ENCODE data around the gene PTPMT1. TPM values are rescaled to one million over a fixed set of nuclear protein-coding genes. Genes with fewer than 3 reads are reported as not detected.
"Not testable (repeated sequence)": the region's sequence is repeated elsewhere in the genome, so short reads cannot be mapped to it uniquely, and the experiment has no call there.

Gene PTPMT1
- 10 to 100 TPM; 17.8 to 39.1 TPM for total RNA-seq

- Mint-ChIP-seq H3K36me3 (ENCODE audit: low read depth) (peaks cover 13% of the 10 kb centered on the region), H3K27me3 (no peaks in the 10 kb centered on the region), H3K9me3 (no peaks in the 10 kb centered on the region), H3K27ac (peak within 1 kb of the TSS; percentile 82), H3K4me3 (peak within 1 kb of the TSS; percentile 83), H3K4me1 (peaks cover 5% of the 10 kb centered on the region)
- peak; percentile 91 for ATAC-seq (replicated peaks)
Observed at GRCh38 chr11:47565340-47566148, at the start of gene PTPMT1. Gene PTPMT1 (plus strand): TSS chr11:47565599. CDS start chr11:47565623, 24 bp downstream.

- no peak for ATAC-seq (replicated peaks)
- Mint-ChIP-seq H3K9me3 (no peaks in the 10 kb centered on the region), H3K27me3 (no peaks in the 10 kb centered on the region), H3K4me1 (peaks cover 36% of the 10 kb centered on the region), H3K4me3 (no peak overlapping the region), H3K27ac (no peak overlapping the region), H3K36me3 (ENCODE audit: low read depth) (peaks cover 33% of the 10 kb centered on the region)
Observed at GRCh38 chr11:47516155-47516554, 49.2 kb upstream of the PTPMT1 start.

GRCh38 chr11:47516984-47517853 lies 48.2 kb upstream of the PTPMT1 start:
- H3K27me3 Mint-ChIP-seq = no peaks in the 10 kb centered on the region
- peak overlapping the region; percentile 15 for H3K27ac Mint-ChIP-seq
- ATAC-seq (replicated peaks) = no peak
- H3K36me3 Mint-ChIP-seq (ENCODE audit: low read depth) = peaks cover 27% of the 10 kb centered on the region
- no peaks in the 10 kb centered on the region for H3K9me3 Mint-ChIP-seq
- H3K4me1 Mint-ChIP-seq = peaks cover 36% of the 10 kb centered on the region
- no peak overlapping the region for H3K4me3 Mint-ChIP-seq

- peak overlapping the region; percentile 53 for H3K27ac Mint-ChIP-seq
- H3K4me3 Mint-ChIP-seq = peak overlapping the region; percentile 20
- ATAC-seq (replicated peaks) = no peak
- peaks cover 27% of the 10 kb centered on the region for H3K36me3 Mint-ChIP-seq (ENCODE audit: low read depth)
- H3K27me3 Mint-ChIP-seq = no peaks in the 10 kb centered on the region
- no peaks in the 10 kb centered on the region for H3K9me3 Mint-ChIP-seq
- peaks cover 41% of the 10 kb centered on the region for H3K4me1 Mint-ChIP-seq
Observed at GRCh38 chr11:47518212-47518964, 47.0 kb upstream of the PTPMT1 start.

- peaks cover 34% of the 10 kb centered on the region for H3K4me1 Mint-ChIP-seq
Observed at GRCh38 chr11:47523490-47524225, 41.7 kb upstream of the PTPMT1 start.

GRCh38 chr11:47524291-47524874 lies 41.0 kb upstream of the PTPMT1 start:
- peak; percentile 50 for ATAC-seq (replicated peaks)
- H3K4me3 Mint-ChIP-seq = peak overlapping the region; percentile 75
- H3K36me3 Mint-ChIP-seq (ENCODE audit: low read depth) = peaks cover 30% of the 10 kb centered on the region
- H3K9me3 Mint-ChIP-seq = no peaks in the 10 kb centered on the region
- peak overlapping the region; percentile 84 for H3K27ac Mint-ChIP-seq
- H3K4me1 Mint-ChIP-seq = peaks cover 31% of the 10 kb centered on the region
- H3K27me3 Mint-ChIP-seq = no peaks in the 10 kb centered on the region

More at GRCh38 chr11:47523490-47524225, 41.7 kb upstream of the PTPMT1 start:
- Mint-ChIP-seq H3K9me3 (no peaks in the 10 kb centered on the region), H3K27me3 (no peaks in the 10 kb centered on the region), H3K27ac (peak overlapping the region; percentile 84), H3K36me3 (ENCODE audit: low read depth) (peaks cover 33% of the 10 kb centered on the region), H3K4me3 (peak overlapping the region; percentile 75)
- peak; percentile 80 for ATAC-seq (replicated peaks)

GRCh38 chr11:47526032-47526431 lies 39.4 kb upstream of the PTPMT1 start:
- Mint-ChIP-seq H3K36me3 (ENCODE audit: low read depth) (peaks cover 28% of the 10 kb centered on the region), H3K4me3 (peak overlapping the region; percentile 75), H3K4me1 (peaks cover 33% of the 10 kb centered on the region), H3K27ac (peak overlapping the region; percentile 10)
- not testable (repeated sequence) for H3K27me3 Mint-ChIP-seq; H3K9me3 Mint-ChIP-seq; ATAC-seq (replicated peaks)

GRCh38 chr11:47527186-47527585 lies 38.2 kb upstream of the PTPMT1 start:
- H3K4me3 Mint-ChIP-seq = no peak overlapping the region
- ATAC-seq (replicated peaks) = no peak
- H3K9me3 Mint-ChIP-seq = no peaks in the 10 kb centered on the region
- no peaks in the 10 kb centered on the region for H3K27me3 Mint-ChIP-seq
- peak overlapping the region; percentile 38 for H3K27ac Mint-ChIP-seq
- H3K4me1 Mint-ChIP-seq = peaks cover 33% of the 10 kb centered on the region
- peaks cover 39% of the 10 kb centered on the region for H3K36me3 Mint-ChIP-seq (ENCODE audit: low read depth)

- Mint-ChIP-seq H3K36me3 (ENCODE audit: low read depth) (peaks cover 52% of the 10 kb centered on the region), H3K27me3 (no peaks in the 10 kb centered on the region), H3K27ac (peak overlapping the region; percentile 48), H3K4me1 (peaks cover 17% of the 10 kb centered on the region), H3K4me3 (no peak overlapping the region), H3K9me3 (no peaks in the 10 kb centered on the region)
- ATAC-seq (replicated peaks) = no peak
Observed at GRCh38 chr11:47529951-47530350, 35.4 kb upstream of the PTPMT1 start.

- Mint-ChIP-seq H3K27ac (peak overlapping the region; percentile 48), H3K4me1 (peaks cover 11% of the 10 kb centered on the region)
Observed at GRCh38 chr11:47530721-47531120, 34.7 kb upstream of the PTPMT1 start.

GRCh38 chr11:47531666-47532065 lies 33.7 kb upstream of the PTPMT1 start:
- ATAC-seq (replicated peaks) = no peak
- Mint-ChIP-seq H3K27ac (peak overlapping the region; percentile 28), H3K9me3 (no peaks in the 10 kb centered on the region), H3K4me3 (no peak overlapping the region), H3K27me3 (no peaks in the 10 kb centered on the region), H3K36me3 (ENCODE audit: low read depth) (peaks cover 59% of the 10 kb centered on the region), H3K4me1 (peaks cover 9% of the 10 kb centered on the region)

More at GRCh38 chr11:47530721-47531120, 34.7 kb upstream of the PTPMT1 start:
- H3K27me3 Mint-ChIP-seq; H3K4me3 Mint-ChIP-seq; H3K9me3 Mint-ChIP-seq; ATAC-seq (replicated peaks): not testable (repeated sequence)
- peaks cover 54% of the 10 kb centered on the region for H3K36me3 Mint-ChIP-seq (ENCODE audit: low read depth)

GRCh38 chr11:47532597-47533213 lies 32.7 kb upstream of the PTPMT1 start:
- Mint-ChIP-seq H3K4me3 (no peak overlapping the region), H3K27ac (peak overlapping the region; percentile 28), H3K27me3 (no peaks in the 10 kb centered on the region), H3K36me3 (ENCODE audit: low read depth) (peaks cover 59% of the 10 kb centered on the region), H3K4me1 (peaks cover 9% of the 10 kb centered on the region), H3K9me3 (no peaks in the 10 kb centered on the region)
- ATAC-seq (replicated peaks) = no peak

- Mint-ChIP-seq H3K27ac (no peak overlapping the region), H3K4me1 (peaks cover 11% of the 10 kb centered on the region)
- no peak for ATAC-seq (replicated peaks)
Observed at GRCh38 chr11:47533690-47534151, 31.7 kb upstream of the PTPMT1 start.

More at GRCh38 chr11:47533690-47534151, 31.7 kb upstream of the PTPMT1 start:
- Mint-ChIP-seq H3K27me3 (no peaks in the 10 kb centered on the region), H3K9me3 (no peaks in the 10 kb centered on the region), H3K36me3 (ENCODE audit: low read depth) (peaks cover 56% of the 10 kb centered on the region), H3K4me3 (no peak overlapping the region)

Measured in activated T-helper 17 cell treated with anti-CD3 and anti-CD28 coated beads, Interleukin-2, amount 50 U/mL, for 72 hours (primary cell).